Rectal smooth muscle tissue (tissue), 1 donor: ENCODE measurements around the gene SYP.
"Not testable (repeated sequence)": the region's sequence is repeated elsewhere in the genome, so short reads cannot be mapped to it uniquely, and the experiment has no call there.

Source experiments
- H3K27ac ChIP-seq: one replicate; pipeline ENCODE4 v1.7.0; 2013; ENCODE audit warnings: low read depth, low read length, inconsistent platforms
- H3K27me3 ChIP-seq: one replicate; pipeline ENCODE4 v1.7.0; 2013; ENCODE audit warnings: low read length; ENCODE audit not compliant: control insufficient read depth, insufficient read depth
- H3K36me3 ChIP-seq: one replicate; pipeline ENCODE4 v1.7.0; 2013; ENCODE audit warnings: low read length; ENCODE audit not compliant: control insufficient read depth, insufficient read depth
- H3K4me1 ChIP-seq: one replicate; pipeline ENCODE4 v1.7.0; 2013; ENCODE audit warnings: low read length; ENCODE audit not compliant: control insufficient read depth, insufficient read depth
- H3K4me3 ChIP-seq: one replicate; pipeline ENCODE4 v1.7.0; 2013; ENCODE audit warnings: low read length
- H3K9ac ChIP-seq: one replicate; pipeline ENCODE4 v1.7.0; 2013; ENCODE audit warnings: low read length

SYP gene

DNA sequence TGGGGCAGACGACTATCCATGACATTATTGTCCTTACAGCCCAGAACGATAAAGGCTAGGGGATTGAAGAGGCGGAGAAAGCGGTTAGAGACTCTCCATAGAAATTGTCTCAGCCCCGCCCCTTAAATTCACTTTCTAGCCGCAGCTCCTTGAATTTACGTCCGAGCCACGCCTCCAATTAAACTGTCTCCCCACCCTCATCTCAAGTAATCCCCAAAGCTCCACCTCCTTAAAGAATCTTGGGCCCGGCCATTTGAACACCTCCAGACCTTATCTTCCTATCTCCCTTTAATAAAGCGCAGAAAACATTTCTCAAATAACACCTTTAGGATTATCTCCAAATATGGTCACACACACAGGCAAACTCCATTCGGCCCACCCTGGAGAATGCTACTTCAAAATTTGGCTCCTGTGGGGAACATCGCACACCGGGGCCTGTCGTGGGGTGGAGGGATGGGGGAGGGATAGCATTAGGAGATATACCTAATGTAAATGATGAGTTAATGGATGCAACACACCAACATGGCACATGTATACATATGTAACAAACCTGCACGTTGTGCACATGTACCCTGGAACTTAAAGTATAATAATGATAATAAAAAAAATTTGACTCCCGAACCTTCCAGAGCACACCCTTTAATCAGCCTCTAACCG is 44.6 kb downstream of the SYP start:
- H3K27ac ChIP-seq: peak overlapping the region; percentile 98
- H3K27me3 ChIP-seq: no peaks in the 10 kb centered on the region
- H3K9ac ChIP-seq: no peak overlapping the region
- H3K4me1 ChIP-seq: no peaks in the 10 kb centered on the region
- no peaks in the 10 kb centered on the region for H3K36me3 ChIP-seq
- H3K4me3 ChIP-seq: peak overlapping the region; percentile 74

DNA sequence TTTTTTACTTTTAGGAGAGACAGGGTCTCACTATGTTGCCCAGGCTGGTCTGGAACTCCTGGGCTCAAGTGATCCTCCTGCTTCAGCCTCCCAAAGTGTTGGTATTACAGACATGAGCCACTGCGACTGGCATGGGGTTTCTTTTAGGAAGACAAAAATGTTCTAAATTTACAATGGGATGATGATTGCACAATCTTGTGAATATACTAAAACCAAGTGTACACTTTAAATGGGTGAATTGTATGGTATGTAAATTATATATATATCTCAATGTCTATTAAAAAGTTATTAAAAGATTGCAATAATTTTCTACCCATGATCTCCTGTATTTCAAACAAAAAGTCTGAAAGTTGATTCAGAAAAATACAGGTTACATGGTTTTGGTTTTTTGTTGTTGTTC is 46.5 kb downstream of the SYP start:
- Histone ChIP-seq H3K27ac (no peak overlapping the region), H3K9ac (no peak overlapping the region), H3K4me3 (no peak overlapping the region), H3K4me1 (no peaks in the 10 kb centered on the region), H3K27me3 (no peaks in the 10 kb centered on the region), H3K36me3 (no peaks in the 10 kb centered on the region)

DNA sequence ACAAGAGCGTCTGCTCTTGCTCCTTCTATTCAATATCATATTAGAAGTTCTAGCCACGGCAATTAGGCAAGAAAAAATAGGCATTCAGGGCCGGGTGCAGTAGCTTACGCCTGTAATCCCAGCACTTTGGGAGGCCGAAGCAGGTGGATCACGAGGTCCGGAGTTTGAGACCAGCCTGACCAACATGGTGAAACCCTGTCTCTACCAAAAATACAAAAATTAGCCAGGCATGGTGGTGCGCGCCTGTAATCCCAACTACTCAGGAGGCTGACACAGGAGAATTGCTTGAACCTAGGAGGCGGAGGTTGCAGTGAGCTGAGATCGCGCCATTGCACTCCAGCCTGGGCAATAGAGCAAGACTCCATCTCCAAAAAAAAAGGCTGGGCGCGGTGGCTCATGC is 50.7 kb downstream of the SYP start:
- H3K36me3 ChIP-seq: not testable (repeated sequence)

GRCh38 chrX:49148390-49149100 is 51.4 kb downstream of the SYP start:
- not testable (repeated sequence) for H3K27me3 ChIP-seq, H3K4me3 ChIP-seq, H3K4me1 ChIP-seq, H3K9ac ChIP-seq, H3K36me3 ChIP-seq, H3K27ac ChIP-seq

More for the DNA sequence above, 50.7 kb downstream of the SYP start:
- not testable (repeated sequence) for H3K27me3 ChIP-seq, H3K27ac ChIP-seq, H3K4me3 ChIP-seq, H3K9ac ChIP-seq, H3K4me1 ChIP-seq

DNA sequence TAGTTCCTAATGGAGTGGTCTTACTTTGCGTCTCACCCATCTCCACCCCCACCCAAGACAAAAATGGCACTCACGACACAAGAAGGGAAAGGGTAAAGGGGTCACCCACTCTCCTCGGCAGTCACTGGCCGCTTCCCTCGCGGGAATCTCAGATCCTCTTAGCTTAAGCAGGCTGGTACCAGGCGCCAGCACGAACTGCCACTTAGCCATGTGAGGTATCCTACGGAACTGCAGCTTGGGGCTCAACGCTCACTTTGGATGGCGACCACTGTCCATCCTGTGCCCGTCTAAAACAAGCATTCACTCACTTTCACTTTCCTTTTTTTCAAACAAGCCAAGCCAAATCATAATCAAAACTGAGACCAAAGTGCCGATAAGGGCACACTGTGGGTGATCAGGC is 52.1 kb downstream of the SYP start:
- no peaks in the 10 kb centered on the region for H3K27me3 ChIP-seq
- H3K36me3 ChIP-seq: no peaks in the 10 kb centered on the region
- no peak overlapping the region for H3K9ac ChIP-seq
- H3K4me1 ChIP-seq: no peaks in the 10 kb centered on the region
- H3K27ac ChIP-seq: no peak overlapping the region
- no peak overlapping the region for H3K4me3 ChIP-seq

DNA sequence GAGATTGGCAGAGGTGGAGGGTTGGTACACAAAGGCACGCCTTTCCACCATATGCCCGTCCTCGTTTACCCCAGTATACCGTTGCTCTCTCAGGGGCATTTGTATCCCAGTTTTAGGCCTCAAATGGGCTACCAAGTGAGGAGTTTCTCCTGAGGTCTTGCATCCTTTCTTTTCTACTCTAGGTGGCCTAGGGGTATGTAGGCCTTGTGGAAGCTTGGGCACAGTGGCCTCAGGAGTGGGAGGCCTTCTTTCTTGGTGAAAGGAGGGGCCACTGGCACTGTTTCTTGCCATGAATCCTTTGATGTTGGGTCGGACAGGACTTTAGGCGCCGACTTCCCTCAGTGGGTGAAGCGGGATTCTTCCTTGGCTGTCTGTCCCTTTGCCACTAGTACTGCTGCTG is 52.7 kb downstream of the SYP start:
- H3K4me3 ChIP-seq: no peak overlapping the region
- no peaks in the 10 kb centered on the region for H3K36me3 ChIP-seq
- no peaks in the 10 kb centered on the region for H3K27me3 ChIP-seq
- no peak overlapping the region for H3K9ac ChIP-seq
- H3K27ac ChIP-seq: no peak overlapping the region
- H3K4me1 ChIP-seq: no peaks in the 10 kb centered on the region

- H3K4me1 ChIP-seq: not testable (repeated sequence)
Observed at GRCh38 chrX:49143154-49143553, 56.8 kb downstream of the SYP start.

GRCh38 chrX:49142264-49142663 is 57.7 kb downstream of the SYP start:
- H3K27ac ChIP-seq, H3K9ac ChIP-seq, H3K27me3 ChIP-seq, H3K36me3 ChIP-seq, H3K4me3 ChIP-seq, H3K4me1 ChIP-seq: not testable (repeated sequence)

More at GRCh38 chrX:49143154-49143553, 56.8 kb downstream of the SYP start:
- not testable (repeated sequence) for H3K4me3 ChIP-seq, H3K9ac ChIP-seq, H3K27me3 ChIP-seq, H3K27ac ChIP-seq, H3K36me3 ChIP-seq

DNA sequence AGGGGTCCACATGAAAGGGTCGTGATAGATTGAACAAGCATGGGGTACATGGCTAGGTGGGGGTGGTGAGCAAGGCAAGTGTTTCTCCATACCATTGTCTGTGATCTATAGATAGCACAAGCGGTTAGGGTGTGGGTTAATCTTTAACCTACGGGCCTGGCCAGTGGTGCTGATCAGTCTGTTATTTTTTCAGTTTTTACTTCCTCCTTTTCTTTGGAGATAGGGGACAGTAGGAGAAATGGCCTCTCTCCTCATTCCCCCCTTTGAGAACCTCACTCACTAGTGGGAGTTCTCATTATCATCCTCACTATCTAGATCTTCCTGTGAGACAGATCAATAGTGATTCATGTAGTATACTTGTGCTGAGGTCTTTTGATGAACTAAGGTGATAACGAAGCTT is 60.3 kb downstream of the SYP start:
- Histone ChIP-seq H3K27me3 (no peaks in the 10 kb centered on the region), H3K4me1 (no peaks in the 10 kb centered on the region), H3K4me3 (no peak overlapping the region), H3K27ac (no peak overlapping the region), H3K9ac (no peak overlapping the region), H3K36me3 (no peaks in the 10 kb centered on the region)
